RWPE2 (cell line): ENCODE data around the gene MORN1.

Experiments used
- ATAC-seq: fragments of 200-7000 bp; cut with Tn5 transposase; 3 replicates; pipeline ENCODE4 v1.9.1; 2021; ENCODE audit warnings: low read depth
- DNase-seq: peaks from one replicate; pipeline ENCODE4 v3.0.0-alpha.2; 2020; ENCODE audit warnings: low spot score
- H3K27ac ChIP-seq: fragments of 450-650 bp; 2 replicates; pipeline ENCODE4 v1.5.1; 2017; ENCODE audit warnings: mild to moderate bottlenecking; ENCODE audit not compliant: poor library complexity, severe bottlenecking
- H3K27me3 ChIP-seq: fragments of 250-450 bp; sonication (Bioruptor Pico); 2 replicates; pipeline ENCODE4 v1.5.1; 2021; ENCODE audit warnings: mild to moderate bottlenecking, moderate library complexity; ENCODE audit not compliant: insufficient read depth, poor library complexity, severe bottlenecking
- H3K36me3 ChIP-seq: fragments of 250-450 bp; sonication (Bioruptor Pico); 2 replicates; pipeline ENCODE4 v1.5.1; 2020; ENCODE audit warnings: low read depth, mild to moderate bottlenecking, moderate library complexity
- H3K4me1 ChIP-seq: fragments of 250-450 bp; sonication (Bioruptor Pico); 2 replicates; pipeline ENCODE4 v1.5.1; 2021; ENCODE audit warnings: mild to moderate bottlenecking, moderate library complexity; ENCODE audit not compliant: insufficient read depth, poor library complexity, severe bottlenecking
- H3K4me3 ChIP-seq: fragments of 250-450 bp; sonication (Bioruptor Pico); 2 replicates; pipeline ENCODE4 v1.5.1; 2021; ENCODE audit warnings: mild to moderate bottlenecking, moderate library complexity; ENCODE audit not compliant: severe bottlenecking
- H3K9me3 ChIP-seq: fragments of 250-450 bp; sonication (Bioruptor Pico); 2 replicates; pipeline ENCODE4 v1.5.1; 2021; ENCODE audit warnings: mild to moderate bottlenecking, moderate library complexity; ENCODE audit not compliant: severe bottlenecking
- TF ChIP-seq, protein P1 (sequence below): fragments of 450-650 bp; IDR thresholded peaks from one replicate; pipeline ENCODE4 v1.5.1; 2017; ENCODE audit warnings: mild to moderate bottlenecking, moderate library complexity; ENCODE audit not compliant: poor library complexity, severe bottlenecking

The MORN1 gene

DNA sequence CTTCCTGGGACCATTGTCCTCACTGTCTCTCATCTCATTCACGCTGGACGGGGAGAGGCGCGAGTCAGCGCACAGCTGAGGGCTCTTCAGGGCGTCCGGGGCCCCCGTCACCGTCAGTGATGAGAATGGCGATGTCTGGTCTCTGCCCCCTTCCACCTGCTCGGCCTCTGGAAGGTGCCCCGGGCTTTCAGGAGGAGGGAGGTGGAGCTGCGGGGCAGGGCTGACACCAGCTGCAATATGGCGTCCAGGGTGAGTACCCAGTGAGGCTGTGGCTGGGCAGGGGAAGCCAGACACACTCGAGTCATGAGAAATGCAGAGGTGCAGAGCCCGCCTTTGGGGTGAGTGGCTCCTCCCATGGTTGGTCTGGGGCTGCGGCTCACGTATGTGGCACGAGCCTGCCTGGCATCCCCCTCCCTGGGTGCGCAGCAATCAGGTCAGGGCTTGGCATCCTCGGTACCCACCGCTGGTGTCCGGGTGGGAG is 15.1 kb downstream of the MORN1 start:
- Histone ChIP-seq H3K36me3 (no peaks in the 10 kb centered on the region), H3K27me3 (no peaks in the 10 kb centered on the region), H3K9me3 (no peaks in the 10 kb centered on the region), H3K4me3 (no peak overlapping the region), H3K27ac (no peak overlapping the region), H3K4me1 (peaks cover 4% of the 10 kb centered on the region)
- DNase-seq = peak; percentile 58
- ATAC-seq = no peak
- TF ChIP-seq, protein P1, sequence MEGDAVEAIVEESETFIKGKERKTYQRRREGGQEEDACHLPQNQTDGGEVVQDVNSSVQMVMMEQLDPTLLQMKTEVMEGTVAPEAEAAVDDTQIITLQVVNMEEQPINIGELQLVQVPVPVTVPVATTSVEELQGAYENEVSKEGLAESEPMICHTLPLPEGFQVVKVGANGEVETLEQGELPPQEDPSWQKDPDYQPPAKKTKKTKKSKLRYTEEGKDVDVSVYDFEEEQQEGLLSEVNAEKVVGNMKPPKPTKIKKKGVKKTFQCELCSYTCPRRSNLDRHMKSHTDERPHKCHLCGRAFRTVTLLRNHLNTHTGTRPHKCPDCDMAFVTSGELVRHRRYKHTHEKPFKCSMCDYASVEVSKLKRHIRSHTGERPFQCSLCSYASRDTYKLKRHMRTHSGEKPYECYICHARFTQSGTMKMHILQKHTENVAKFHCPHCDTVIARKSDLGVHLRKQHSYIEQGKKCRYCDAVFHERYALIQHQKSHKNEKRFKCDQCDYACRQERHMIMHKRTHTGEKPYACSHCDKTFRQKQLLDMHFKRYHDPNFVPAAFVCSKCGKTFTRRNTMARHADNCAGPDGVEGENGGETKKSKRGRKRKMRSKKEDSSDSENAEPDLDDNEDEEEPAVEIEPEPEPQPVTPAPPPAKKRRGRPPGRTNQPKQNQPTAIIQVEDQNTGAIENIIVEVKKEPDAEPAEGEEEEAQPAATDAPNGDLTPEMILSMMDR = no peak

DNA sequence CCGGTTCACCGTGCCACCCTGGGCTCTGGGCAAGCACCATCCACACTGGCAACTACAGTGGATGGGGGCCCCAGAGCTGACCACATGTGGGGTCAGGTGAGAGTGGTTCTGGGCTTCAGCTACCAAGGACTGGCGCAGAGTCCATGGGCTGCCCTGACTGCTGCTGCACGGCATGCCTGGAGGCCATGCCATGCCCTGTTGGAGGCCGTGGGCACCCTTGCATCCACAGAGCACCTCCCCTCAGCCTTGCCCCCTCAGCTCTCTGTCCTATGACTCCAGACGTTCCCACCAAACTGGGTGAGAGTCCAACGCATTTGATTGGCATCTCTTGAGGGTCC is 15.5 kb downstream of the MORN1 start:
- peak; percentile 61 for DNase-seq
- H3K27ac ChIP-seq = no peak overlapping the region
- no peaks in the 10 kb centered on the region for H3K27me3 ChIP-seq

DNA sequence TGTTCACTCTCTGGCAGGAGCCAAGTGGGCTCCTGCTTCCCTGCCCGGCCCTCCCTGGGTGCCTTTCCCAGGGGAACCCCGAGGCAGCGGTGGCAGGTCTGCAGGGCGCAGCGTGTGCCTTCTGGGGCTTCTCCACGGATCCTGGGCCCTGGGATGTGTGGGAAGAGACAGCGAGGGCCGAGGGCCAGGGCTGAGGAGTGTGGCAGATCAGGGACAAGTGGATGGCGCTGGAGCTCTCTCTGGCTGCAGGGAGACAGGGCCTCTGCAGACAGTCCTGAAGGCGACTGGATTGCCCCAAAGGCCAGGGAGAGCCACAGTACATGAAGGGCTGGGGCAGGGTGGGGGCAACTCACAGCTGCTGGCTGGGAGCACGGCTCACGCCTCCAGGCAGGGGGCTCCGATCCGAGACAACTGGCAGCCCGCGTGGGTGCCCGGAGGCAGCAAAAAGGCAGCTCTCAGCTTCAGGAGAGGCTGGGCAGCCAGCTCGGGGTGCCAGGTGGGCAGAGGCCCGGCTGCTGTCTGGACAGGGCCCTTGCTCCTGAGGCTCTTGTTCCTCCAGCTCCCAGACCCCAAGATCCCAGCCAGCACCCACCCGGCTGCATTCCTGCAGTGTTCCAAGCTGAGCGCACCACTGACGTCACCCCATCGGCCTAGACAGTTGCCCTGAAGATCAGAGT is 16.0 kb downstream of the MORN1 start:
- Histone ChIP-seq H3K36me3 (no peaks in the 10 kb centered on the region), H3K4me3 (no peak overlapping the region), H3K9me3 (no peaks in the 10 kb centered on the region), H3K27me3 (no peaks in the 10 kb centered on the region), H3K27ac (no peak overlapping the region), H3K4me1 (peaks cover 4% of the 10 kb centered on the region)
- TF ChIP-seq, protein P1 = no peak
- DNase-seq = peak; percentile 44
- ATAC-seq = no peak

More for the DNA sequence above, 15.5 kb downstream of the MORN1 start:
- H3K36me3 ChIP-seq = no peaks in the 10 kb centered on the region
- H3K4me3 ChIP-seq = no peak overlapping the region
- no peaks in the 10 kb centered on the region for H3K9me3 ChIP-seq
- TF ChIP-seq, protein P1 = no peak
- ATAC-seq = no peak
- peaks cover 4% of the 10 kb centered on the region for H3K4me1 ChIP-seq

DNA sequence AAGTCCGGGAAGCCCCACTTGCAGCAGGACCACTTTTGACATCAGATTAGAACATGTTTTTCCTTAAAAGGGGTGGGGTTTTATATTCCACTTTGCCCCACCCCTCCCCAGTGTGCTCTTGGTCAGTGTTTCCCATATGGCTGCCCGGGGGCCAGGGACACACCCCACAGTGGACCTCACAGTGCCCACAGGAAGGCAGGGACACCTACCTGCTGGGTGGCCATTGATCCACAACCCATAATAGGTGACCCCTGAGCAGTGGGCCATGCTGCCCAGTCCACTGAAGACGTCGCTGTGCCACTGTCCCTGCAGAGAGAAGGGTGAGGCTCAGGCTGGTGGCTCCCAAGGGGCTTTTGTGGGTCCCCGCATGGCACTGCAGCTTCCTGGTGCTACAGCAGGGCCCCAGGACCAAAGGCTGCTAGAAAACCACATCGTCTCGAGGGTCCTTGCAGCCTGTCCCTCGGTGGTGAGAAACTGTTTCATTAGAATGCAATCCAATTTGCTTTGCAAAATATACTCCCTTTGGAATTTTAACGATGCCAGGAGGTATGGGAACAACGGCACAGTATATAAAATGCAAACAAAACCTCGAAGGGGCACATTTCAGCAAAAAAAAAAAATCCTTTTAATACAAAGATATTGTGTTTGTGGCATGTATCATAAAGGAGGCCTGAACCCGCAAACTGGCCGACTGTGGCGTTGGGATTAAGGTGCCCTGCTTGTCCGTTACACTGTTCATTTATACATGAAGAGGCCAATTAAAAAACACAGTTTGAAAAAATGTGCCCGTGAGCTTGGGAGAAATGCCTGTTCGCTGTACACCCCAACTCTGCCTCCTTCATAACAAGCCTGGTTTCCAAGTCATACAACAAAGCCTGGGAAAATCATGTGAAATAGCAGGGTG is 16.9 kb downstream of the MORN1 start:
- no peak overlapping the region for H3K4me3 ChIP-seq
- ATAC-seq (no peak), DNase-seq (peak; percentile 7)
- peaks cover 4% of the 10 kb centered on the region for H3K4me1 ChIP-seq
- H3K36me3 ChIP-seq = 0 out of 2 replicates have a peak, but pooled peaks cover 3% of the 10 kb centered on the region
- no peaks in the 10 kb centered on the region for H3K9me3 ChIP-seq
- TF ChIP-seq, protein P1 = no peak
- H3K27me3 ChIP-seq = no peaks in the 10 kb centered on the region
- H3K27ac ChIP-seq = no peak overlapping the region
